Activated naive CD8-positive, alpha-beta T cell treated with anti-CD3 and anti-CD28 coated beads, Interleukin-2, amount 50 U/mL, for 16 hours (primary cell): ENCODE measurements around the gene CRIP3.

Source experiments
- DNase-seq: peaks from one replicate; pipeline ENCODE4 v3.0.0-alpha.2; 2020; ENCODE audit warnings: low read depth, low spot score

CRIP3 gene

DNA sequence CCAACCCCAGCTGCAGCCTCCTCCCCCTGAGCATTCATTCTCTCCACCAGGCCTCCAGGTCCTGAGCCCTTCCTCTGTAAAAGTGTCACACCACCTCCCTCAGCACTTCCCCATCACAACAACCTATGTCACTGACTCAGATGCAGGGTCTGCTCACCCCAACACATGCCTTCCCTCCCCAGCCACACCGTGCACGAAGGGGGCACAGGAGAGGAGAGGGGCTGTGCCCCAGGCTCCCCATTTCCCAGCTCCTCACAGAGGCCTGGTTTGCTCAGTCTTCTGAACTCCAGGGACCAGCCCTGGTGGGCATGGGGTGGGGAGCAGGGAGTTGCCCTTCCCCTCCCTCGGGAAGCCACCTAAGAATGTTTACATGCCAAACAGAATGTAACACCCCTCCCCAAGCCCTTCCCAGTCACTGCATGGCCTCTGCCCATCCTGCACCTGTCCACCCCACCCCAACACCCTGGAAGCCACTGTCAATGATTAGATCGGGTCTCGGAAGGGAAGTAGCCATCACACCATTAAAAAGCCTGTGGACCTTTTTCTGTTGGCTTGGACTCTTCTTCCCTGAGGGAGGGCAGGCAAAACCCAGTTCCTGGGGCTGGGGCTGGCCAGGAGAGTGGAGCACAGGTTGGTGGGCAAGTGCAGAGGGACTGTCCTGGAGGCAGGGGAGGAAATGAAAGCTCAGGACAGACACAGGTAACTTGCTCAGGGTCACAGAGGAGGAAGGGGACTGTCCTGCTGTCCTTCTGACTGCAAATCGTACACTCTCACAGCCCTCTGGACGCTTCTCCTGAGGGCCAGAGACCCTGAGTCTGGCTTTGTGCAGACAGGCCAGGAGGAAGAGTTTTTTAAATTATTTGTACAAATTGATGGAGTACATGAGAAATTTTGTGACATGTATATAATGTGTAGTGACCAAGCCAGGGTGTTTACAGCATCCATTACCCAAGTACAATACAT is 20.6 kb downstream of the CRIP3 start:
- no peak for DNase-seq

- DNase-seq = no peak
Measured at GRCh38 chr6:43286980-43287716, 21.5 kb downstream of the CRIP3 start.

DNA sequence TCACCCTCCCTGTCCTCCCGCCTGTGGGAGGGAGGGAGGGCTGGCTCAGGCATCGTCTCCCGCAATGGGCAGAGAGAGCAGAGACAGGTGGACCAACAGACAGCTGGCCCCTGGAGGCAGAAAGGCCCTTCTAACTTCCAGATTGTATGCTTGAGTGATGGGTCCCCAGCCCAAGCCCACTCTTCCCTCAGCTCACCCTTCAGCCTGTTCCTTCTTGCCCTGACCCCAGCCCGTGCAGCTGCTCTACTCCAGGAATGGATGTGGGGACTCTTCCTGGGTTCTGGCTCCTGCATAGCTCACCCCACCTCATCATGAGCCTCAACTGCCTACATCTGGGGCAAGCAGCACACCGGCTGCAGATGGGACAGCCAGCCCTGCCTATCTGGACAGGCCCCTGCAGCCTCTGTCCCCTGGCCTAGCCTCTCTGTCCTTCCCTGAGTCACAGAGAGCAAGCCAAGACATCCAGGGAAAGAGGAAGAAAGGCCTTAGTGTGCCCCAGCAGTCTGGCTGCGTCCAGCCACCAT is 22.1 kb downstream of the CRIP3 start:
- DNase-seq = no peak

- no peak for DNase-seq
Measured at GRCh38 chr6:43285832-43286231, 22.8 kb downstream of the CRIP3 start.

DNA sequence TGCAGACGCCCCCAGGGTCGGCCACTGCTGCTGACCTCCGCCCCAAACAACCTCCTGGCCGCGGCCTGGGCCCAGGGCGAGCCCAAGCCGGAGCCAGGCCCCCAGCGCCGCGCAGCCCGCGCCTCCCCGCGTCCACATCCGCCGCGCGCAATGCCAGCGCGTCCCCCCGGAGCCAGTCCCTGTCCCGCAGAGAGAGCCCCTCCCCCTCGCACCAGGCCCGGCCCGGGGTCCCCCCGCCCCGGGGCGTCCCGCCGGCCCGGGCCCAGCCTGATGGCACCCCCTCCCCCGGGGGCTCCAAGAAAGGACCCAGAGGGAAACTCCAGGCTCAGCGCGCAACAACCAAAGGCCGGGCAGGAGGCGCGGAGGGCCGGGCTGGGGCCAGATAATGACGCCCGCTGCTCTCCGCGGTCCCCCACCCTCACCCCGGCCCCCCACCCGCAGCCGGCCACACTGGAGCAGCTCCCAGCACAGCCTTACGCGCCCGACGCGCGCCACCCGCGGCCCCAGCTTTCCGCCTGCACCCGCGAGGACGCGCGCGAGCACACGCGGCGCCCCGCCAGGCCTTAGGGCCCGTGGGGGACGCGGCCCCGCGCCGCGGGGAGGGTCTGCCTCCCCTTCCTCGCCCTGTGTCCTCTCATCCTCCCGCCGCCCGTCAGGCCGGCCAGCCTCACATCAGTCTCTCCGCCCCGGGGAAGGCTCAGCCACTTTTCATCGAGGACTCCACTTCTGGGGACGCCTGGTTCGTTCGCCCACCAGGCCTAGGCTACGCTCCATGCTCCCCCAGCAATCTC is 23.4 kb downstream of the CRIP3 start:
- DNase-seq = no peak

DNA sequence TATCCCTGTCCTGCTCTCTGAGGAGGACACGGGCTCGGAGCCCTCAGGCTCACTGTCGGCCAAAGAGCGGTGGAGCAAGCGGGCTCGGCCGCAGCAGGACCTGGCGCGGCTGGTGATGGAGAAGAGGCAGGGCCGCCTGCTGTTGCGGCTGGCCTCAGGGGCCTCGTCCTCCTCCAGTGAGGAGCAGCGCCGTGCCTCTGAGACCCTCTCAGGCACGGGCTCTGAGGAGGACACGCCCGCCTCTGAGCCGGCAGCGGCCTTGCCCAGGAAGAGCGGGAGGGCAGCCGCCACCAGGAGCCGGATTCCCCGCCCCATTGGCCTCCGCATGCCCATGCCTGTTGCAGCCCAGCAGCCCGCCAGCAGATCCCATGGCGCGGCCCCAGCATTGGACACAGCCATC is 24.7 kb downstream of the CRIP3 start:
- DNase-seq = no peak

GRCh38 chr6:43283514-43283901 is 25.1 kb downstream of the CRIP3 start:
- DNase-seq = no peak

GRCh38 chr6:43282636-43283513 is 25.8 kb downstream of the CRIP3 start:
- DNase-seq = no peak

- DNase-seq = no peak
Measured at GRCh38 chr6:43282060-43282459, 26.6 kb downstream of the CRIP3 start.

- DNase-seq = no peak
Measured at GRCh38 chr6:43280234-43280633, 28.4 kb downstream of the CRIP3 start.

GRCh38 chr6:43278524-43279078 is 30.0 kb downstream of the CRIP3 start:
- no peak for DNase-seq

GRCh38 chr6:43277643-43278523 is 30.7 kb downstream of the CRIP3 start:
- no peak for DNase-seq

DNA sequence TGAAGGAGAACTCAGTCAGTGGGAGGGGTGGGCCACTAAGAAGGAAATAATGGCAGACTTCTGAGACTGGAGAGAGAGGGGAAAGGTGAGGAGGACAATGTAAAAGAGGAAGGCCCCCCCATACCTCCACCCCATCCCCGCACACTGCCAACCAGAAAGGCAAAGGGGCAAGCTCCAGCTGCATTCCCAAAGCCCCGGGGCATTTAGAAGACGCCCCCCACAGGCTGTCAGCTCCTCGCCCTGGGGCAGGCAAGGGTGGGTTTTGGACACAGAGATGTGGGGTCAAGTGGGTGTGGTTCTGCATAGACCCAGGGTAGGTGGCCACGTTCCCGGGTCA is 31.4 kb downstream of the CRIP3 start:
- no peak for DNase-seq

GRCh38 chr6:43276577-43277305 is 31.9 kb downstream of the CRIP3 start:
- DNase-seq = no peak

DNA sequence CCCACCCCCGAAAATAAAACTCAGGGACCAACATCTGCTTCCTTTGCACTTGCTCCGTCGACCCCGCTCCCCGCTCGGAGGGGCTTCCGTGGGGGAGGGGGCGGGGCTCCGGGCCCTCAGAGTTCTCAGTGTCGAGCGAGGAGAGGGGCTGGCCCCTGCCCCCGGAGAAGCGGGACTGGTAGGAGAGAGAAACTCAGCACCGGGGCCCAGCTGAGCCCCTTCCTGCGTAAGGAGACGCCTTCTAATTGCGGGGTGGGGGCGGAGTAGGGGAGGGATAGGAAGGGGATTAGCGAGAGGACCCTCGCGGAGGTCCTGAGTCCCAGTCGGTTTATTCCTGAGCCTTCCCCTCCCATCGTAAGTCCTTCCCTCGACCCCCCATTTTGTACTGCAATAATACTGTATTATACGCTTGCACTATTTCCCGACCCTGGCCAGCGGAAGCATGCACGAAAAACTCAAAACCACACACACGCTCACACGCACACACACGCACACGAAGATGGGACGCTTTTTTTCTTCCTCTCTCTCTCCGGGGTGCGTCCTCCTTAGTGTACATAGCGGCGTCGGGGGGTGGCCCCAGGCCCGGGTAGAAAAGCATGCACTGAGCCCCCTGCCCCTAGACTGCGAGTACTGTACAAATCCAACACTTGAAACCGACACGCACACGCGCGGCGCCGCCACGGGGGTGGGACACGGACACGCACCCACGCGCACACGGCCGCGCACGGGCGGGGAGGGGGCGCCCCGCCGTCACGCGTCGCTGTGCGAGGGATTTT is 32.6 kb downstream of the CRIP3 start:
- DNase-seq = no peak

DNA sequence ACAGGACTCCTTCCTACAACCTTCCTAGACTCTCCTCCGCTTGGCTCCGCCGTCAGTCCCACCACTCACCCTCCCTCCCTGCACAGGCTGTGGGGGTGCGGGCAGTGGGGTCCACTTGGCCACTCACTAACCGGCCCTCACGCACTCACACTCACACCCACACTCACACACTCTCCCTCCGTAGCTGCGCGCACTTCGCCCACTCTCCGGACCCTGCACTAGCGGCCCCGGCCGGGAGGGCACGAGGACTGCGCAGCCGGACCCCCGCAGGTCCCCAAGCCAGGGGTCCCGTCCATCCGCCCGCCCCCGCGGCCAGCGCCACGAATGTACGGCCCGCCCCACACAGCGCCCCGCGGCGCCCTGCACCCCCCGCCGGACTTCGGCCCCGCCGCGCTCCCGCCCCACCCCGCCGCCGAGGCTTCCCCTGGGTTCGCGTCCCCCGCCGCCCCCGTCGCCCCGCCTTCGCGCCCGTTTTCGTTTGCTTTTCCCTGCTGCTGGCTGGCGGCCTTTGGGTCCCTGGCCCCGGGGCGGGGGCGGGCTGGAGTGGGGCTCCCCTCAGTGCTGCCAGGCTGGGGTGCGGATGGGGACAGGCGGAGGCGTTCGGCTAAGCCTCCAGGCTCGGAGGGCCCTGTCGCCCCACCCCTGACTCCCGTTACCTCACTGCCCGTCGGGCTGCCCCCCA is 33.6 kb downstream of the CRIP3 start:
- DNase-seq = no peak

DNA sequence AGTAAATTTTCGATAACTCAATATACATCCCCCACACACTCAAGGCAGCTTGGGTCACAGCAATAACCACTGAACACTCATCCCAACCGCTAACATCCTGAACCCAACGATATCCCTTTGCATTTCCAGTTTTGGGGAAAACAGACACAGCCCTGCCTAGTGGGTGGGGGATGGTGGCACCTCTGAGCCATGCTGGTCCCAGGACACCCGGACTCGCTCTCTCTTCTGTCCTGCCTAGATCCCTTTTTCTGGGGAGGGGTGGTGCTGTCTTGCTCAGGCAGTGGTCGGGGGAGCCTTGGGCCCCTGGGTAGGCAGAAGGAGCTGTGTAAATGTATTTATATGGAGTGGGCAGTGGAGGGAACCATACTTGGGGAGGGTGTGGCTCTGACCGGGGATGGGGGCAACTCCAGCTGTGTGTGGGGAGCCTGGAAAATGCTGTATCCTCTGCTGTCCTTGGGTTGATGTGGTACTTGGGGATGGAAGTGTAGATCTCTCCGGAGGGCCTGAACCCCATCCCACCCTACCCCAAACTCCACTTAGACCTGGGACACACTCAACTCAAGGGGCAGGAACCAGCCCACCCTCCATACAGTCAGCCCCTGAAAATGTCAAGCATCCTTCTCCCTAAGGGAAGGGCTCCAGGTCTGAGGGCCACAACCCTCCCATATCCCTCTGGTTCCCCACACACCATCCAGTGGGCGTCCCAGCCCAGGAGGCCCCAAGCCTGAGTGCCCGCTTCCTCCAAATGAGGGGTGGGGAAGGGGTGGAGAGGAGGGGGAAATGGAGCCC is 34.3 kb downstream of the CRIP3 start:
- no peak for DNase-seq
